Forelimb muscle (tissue), 1 donor: Measurements from ENCODE around the gene EEIG2. TPM values are rescaled to one million over a fixed set of nuclear protein-coding genes. Genes with fewer than 3 reads are reported as not detected.
"Not testable (repeated sequence)": the region's sequence is repeated elsewhere in the genome, so short reads cannot be mapped to it uniquely, and the experiment has no call there.

Experiments
- DNase-seq: peaks from one replicate; pipeline ENCODE4 v3.0.0-alpha.2; 2013; ENCODE audit warnings: low read depth
- polyA plus RNA-seq: library from polyadenylated mRNA; unstranded; fragments of 120-200 nt; gene quantifications from one replicate; pipeline ENCODE4 v1.2.1, GENCODE V29; 2013; ENCODE audit not compliant: insufficient read length

EEIG2 gene
- polyA plus RNA-seq = 9.7 TPM

- DNase-seq = peak; percentile 67
Observed at GRCh38 chr1:108559215-108560186, at the start of gene EEIG2. TSS of gene EEIG2 (plus strand) at chr1:108560100. CDS start at chr1:108560429, 329 bp downstream.

GRCh38 chr1:108511764-108512163 lies 48.1 kb upstream of the EEIG2 start:
- no peak for DNase-seq

GRCh38 chr1:108512239-108513043 lies 47.5 kb upstream of the EEIG2 start:
- DNase-seq = peak; percentile 22

- DNase-seq = no peak
Observed at GRCh38 chr1:108513044-108513415, 46.9 kb upstream of the EEIG2 start.

GRCh38 chr1:108513914-108514313 lies 46.0 kb upstream of the EEIG2 start:
- not testable (repeated sequence) for DNase-seq

- not testable (repeated sequence) for DNase-seq
Observed at GRCh38 chr1:108517301-108517897, 42.5 kb upstream of the EEIG2 start.

- no peak for DNase-seq
Observed at GRCh38 chr1:108521990-108522393, 37.9 kb upstream of the EEIG2 start.

GRCh38 chr1:108523829-108524228 lies 36.1 kb upstream of the EEIG2 start:
- DNase-seq = no peak

GRCh38 chr1:108524676-108525075 lies 35.2 kb upstream of the EEIG2 start:
- DNase-seq = no peak

GRCh38 chr1:108527135-108527534 lies 32.8 kb upstream of the EEIG2 start:
- DNase-seq = no peak

GRCh38 chr1:108527837-108528236 lies 32.1 kb upstream of the EEIG2 start:
- DNase-seq = no peak

GRCh38 chr1:108531444-108531843 lies 28.5 kb upstream of the EEIG2 start:
- no peak for DNase-seq

- no peak for DNase-seq
Observed at GRCh38 chr1:108532730-108533129, 27.2 kb upstream of the EEIG2 start.

GRCh38 chr1:108533351-108534083 lies 26.4 kb upstream of the EEIG2 start:
- no peak for DNase-seq

- DNase-seq = no peak
Observed at GRCh38 chr1:108534759-108535158, 25.1 kb upstream of the EEIG2 start.

GRCh38 chr1:108535315-108535897 lies 24.5 kb upstream of the EEIG2 start:
- not testable (repeated sequence) for DNase-seq

- DNase-seq = not testable (repeated sequence)
Observed at GRCh38 chr1:108536021-108536420, 23.9 kb upstream of the EEIG2 start.

- DNase-seq = not testable (repeated sequence)
Observed at GRCh38 chr1:108536791-108537190, 23.1 kb upstream of the EEIG2 start.

- no peak for DNase-seq
Observed at GRCh38 chr1:108537976-108538375, 21.9 kb upstream of the EEIG2 start.

- DNase-seq = no peak
Observed at GRCh38 chr1:108540977-108541376, 18.9 kb upstream of the EEIG2 start.

- no peak for DNase-seq
Observed at GRCh38 chr1:108541861-108542260, 18.0 kb upstream of the EEIG2 start.
